HEK293 (cell line): ENCODE measurements around the gene HOXD10.

Experiments used
- CTCF ChIA-PET: fragments of 350-600 bp; formaldehyde crosslinking; extraction: SDS; loops from one replicate; lab custom pipeline; 2021; ENCODE audit warnings: antibody characterized with exemption; lab: Yijun Ruan, JAX
- POLR2A ChIA-PET: fragments of 300-600 bp; formaldehyde crosslinking; extraction: SDS; loops from one replicate; lab custom pipeline; 2020; ENCODE audit warnings: antibody characterized with exemption, inconsistent platforms; lab: Yijun Ruan, JAX
- H3K27ac ChIP-seq: fragments of 200-500 bp; sonication (Bioruptor generic); 2 replicates; pipeline ENCODE4 v1.5.1; 2014; ENCODE audit warnings: low read depth, low read length, control low read depth, inconsistent platforms; ENCODE audit errors: extremely low read depth
- H3K36me3 ChIP-seq, 2 experiments: fragments of 200-500 bp in 1 of 2; sonication (Bioruptor generic) in 1 of 2; 1 replicate in 1 of 2; 2 replicates in 1 of 2; pipeline ENCODE4 v1.5.1; 2014 to 2017; ENCODE audit warnings: inconsistent platforms in 2 of 2, low read length in 2 of 2; ENCODE audit not compliant: control insufficient read depth in 2 of 2, insufficient read depth in 1 of 2
- H3K4me1 ChIP-seq: fragments of 200-500 bp; sonication (Bioruptor generic); 2 replicates; pipeline ENCODE4 v1.5.1; 2014; ENCODE audit warnings: mild to moderate bottlenecking, low read length, inconsistent platforms; ENCODE audit not compliant: control insufficient read depth, insufficient read depth
- H3K4me3 ChIP-seq: 2 replicates; pipeline ENCODE4 v1.5.1; 2011; ENCODE audit warnings: low read depth, mild to moderate bottlenecking, control low read depth, low read length, moderate library complexity
- H3K9me3 ChIP-seq: fragments of 200-500 bp; sonication (Bioruptor generic); 2 replicates; pipeline ENCODE4 v1.5.1; 2014; ENCODE audit warnings: low read depth, low read length, inconsistent platforms; ENCODE audit not compliant: control insufficient read depth, insufficient read depth
- GLI4 ChIP-seq: fragments of 450-650 bp; formaldehyde crosslinking; IDR thresholded peaks from 2 replicates; pipeline ENCODE4 v1.5.1; 2016; ENCODE audit warnings: missing biosample characterization, missing genetic modification characterization
- IKZF3 ChIP-seq: fragments of 450-650 bp; IDR thresholded peaks from 2 replicates; pipeline ENCODE4 v1.5.0; 2018; ENCODE audit warnings: missing biosample characterization, mild to moderate bottlenecking, missing genetic modification characterization, moderate library complexity
- KLF16 ChIP-seq: fragments of 450-650 bp; formaldehyde crosslinking; IDR thresholded peaks from 2 replicates; pipeline ENCODE4 v1.5.1; 2017; ENCODE audit warnings: missing biosample characterization, missing genetic modification characterization
- MYNN ChIP-seq: fragments of 450-650 bp; formaldehyde crosslinking; IDR thresholded peaks from 2 replicates; pipeline ENCODE4 v1.5.1; 2016; ENCODE audit warnings: missing biosample characterization, missing genetic modification characterization, borderline replicate concordance
- OVOL3 ChIP-seq: fragments of 450-650 bp; formaldehyde crosslinking; IDR thresholded peaks from 2 replicates; pipeline ENCODE4 v1.5.1; 2016; ENCODE audit warnings: missing biosample characterization, missing genetic modification characterization
- SETDB1 ChIP-seq: IDR thresholded peaks from one replicate; pipeline ENCODE4 v1.6.1; 2017; ENCODE audit warnings: mild to moderate bottlenecking, low read length, moderate library complexity, mixed read lengths; ENCODE audit not compliant: insufficient read length
- YY1 ChIP-seq: fragments of 450-650 bp; formaldehyde crosslinking; IDR thresholded peaks from 2 replicates; pipeline ENCODE4 v1.5.1; 2018; ENCODE audit warnings: missing biosample characterization, missing genetic modification characterization
- YY2 ChIP-seq: fragments of 450-650 bp; formaldehyde crosslinking; IDR thresholded peaks from 2 replicates; pipeline ENCODE4 v1.5.1; 2016; ENCODE audit warnings: missing biosample characterization, missing genetic modification characterization
- ZFHX2 ChIP-seq: fragments of 450-650 bp; formaldehyde crosslinking; conservative IDR thresholded peaks from 2 replicates; pipeline ENCODE4 v1.5.1; 2016; ENCODE audit warnings: missing biosample characterization, missing genetic modification characterization
- ZIC2 ChIP-seq: fragments of 450-650 bp; formaldehyde crosslinking; IDR thresholded peaks from 2 replicates; pipeline ENCODE4 v1.5.1; 2016; ENCODE audit warnings: missing biosample characterization, missing genetic modification characterization
- ZNF140 ChIP-seq: fragments of 450-650 bp; formaldehyde crosslinking; IDR thresholded peaks from 2 replicates; pipeline ENCODE4 v1.5.1; 2016; ENCODE audit warnings: missing biosample characterization, missing genetic modification characterization
- ZNF202 ChIP-seq: fragments of 450-650 bp; formaldehyde crosslinking; IDR thresholded peaks from 2 replicates; pipeline ENCODE4 v1.5.1; 2016; ENCODE audit warnings: missing biosample characterization, missing genetic modification characterization, borderline replicate concordance
- ZNF221 ChIP-seq: fragments of 450-650 bp; formaldehyde crosslinking; IDR thresholded peaks from 2 replicates; pipeline ENCODE4 v1.5.1; 2017; ENCODE audit warnings: missing biosample characterization, missing genetic modification characterization, borderline replicate concordance
- ZNF398 ChIP-seq: fragments of 450-650 bp; formaldehyde crosslinking; IDR thresholded peaks from 2 replicates; pipeline ENCODE4 v1.5.1; 2017; ENCODE audit warnings: missing biosample characterization, missing genetic modification characterization
- ZNF416 ChIP-seq: fragments of 450-650 bp; formaldehyde crosslinking; IDR thresholded peaks from 2 replicates; pipeline ENCODE4 v1.5.1; 2016; ENCODE audit warnings: missing biosample characterization, missing genetic modification characterization
- ZNF433 ChIP-seq: fragments of 450-650 bp; formaldehyde crosslinking; IDR thresholded peaks from 2 replicates; pipeline ENCODE4 v1.5.1; 2016; ENCODE audit warnings: missing biosample characterization, missing genetic modification characterization, low read depth
- ZNF639 ChIP-seq: fragments of 450-650 bp; formaldehyde crosslinking; IDR thresholded peaks from 2 replicates; pipeline ENCODE4 v1.5.1; 2016; ENCODE audit warnings: missing biosample characterization, missing genetic modification characterization
- ZNF664 ChIP-seq: fragments of 450-650 bp; formaldehyde crosslinking; IDR thresholded peaks from 2 replicates; pipeline ENCODE4 v1.5.1; 2016; ENCODE audit warnings: missing biosample characterization, missing genetic modification characterization
- ZNF747 ChIP-seq: fragments of 450-650 bp; formaldehyde crosslinking; IDR thresholded peaks from 2 replicates; pipeline ENCODE4 v1.5.1; 2016; ENCODE audit warnings: missing biosample characterization, missing genetic modification characterization
- ZXDB ChIP-seq: fragments of 450-650 bp; formaldehyde crosslinking; IDR thresholded peaks from 2 replicates; pipeline ENCODE4 v1.5.1; 2016; ENCODE audit warnings: missing biosample characterization, missing genetic modification characterization
- TF ChIP-seq, protein P1 (sequence below): fragments of 450-650 bp; formaldehyde crosslinking; IDR thresholded peaks from 2 replicates; pipeline ENCODE4 v1.5.1; 2016; ENCODE audit warnings: missing biosample characterization, missing genetic modification characterization
- TF ChIP-seq, protein P2 (sequence below): fragments of 450-650 bp; formaldehyde crosslinking; IDR thresholded peaks from 2 replicates; pipeline ENCODE4 v1.5.1; 2016; ENCODE audit warnings: missing biosample characterization, missing genetic modification characterization
- TF ChIP-seq, protein P3 (sequence below): fragments of 450-650 bp; formaldehyde crosslinking; IDR thresholded peaks from 2 replicates; pipeline ENCODE4 v1.5.1; 2016; ENCODE audit warnings: missing biosample characterization, missing genetic modification characterization

HOXD10 gene

DNA sequence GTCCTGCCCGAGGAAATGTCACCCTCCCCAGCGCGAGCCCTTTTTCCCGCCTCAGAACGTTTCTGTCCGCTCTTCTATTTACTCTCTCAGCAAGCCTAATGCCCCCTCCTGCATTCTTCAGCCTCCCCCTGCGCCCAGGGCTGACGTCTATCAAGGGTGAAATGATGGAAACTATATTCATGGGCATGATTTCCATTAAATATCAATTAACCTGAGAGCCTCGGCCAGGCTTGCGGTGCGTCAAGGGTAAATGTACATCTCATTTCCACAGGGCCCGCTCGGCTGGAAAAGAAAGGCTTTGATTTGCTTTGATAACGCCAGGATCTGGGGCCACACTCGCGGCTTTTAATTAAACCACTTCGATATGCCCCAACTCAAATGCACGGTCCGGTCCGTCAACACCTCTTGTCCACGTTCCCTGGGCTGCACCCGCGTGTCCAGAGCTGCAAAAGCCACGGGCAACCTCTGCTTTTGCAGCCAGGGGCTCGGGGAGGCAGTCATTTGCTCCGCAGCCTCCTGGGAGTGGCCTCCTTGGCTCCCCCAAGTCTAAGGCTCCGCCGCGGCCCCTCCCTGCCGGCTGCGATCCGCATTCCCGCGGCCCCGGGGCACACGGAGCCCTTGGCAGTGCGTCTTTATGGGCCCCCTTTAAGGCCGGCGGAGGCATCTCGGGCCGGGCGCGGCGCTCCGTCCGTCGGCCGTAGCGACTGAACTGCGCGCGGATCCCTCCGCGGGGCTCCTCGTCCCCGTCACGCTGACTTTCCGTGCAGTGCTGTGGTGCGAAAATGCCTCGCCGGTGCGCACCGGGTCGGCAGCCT is 12.6 kb downstream of the HOXD10 start, which contains the start of gene HOXD8 (continued):
- TF ChIP-seq ZNF202 (tag by site-specific recombination), result no peak
- peak; percentile 55 for TF ChIP-seq ZIC2 (tag by site-specific recombination)
- TF ChIP-seq MYNN, result 0 out of 2 replicates have a peak, but pooled peaks have one; percentile 24
- peak; percentile 90 for TF ChIP-seq ZXDB
- peak; percentile 38 for TF ChIP-seq ZFHX2 (tag by site-specific recombination)
- TF ChIP-seq OVOL3 (tag by site-specific recombination), result 0 out of 2 replicates have a peak, but pooled peaks have one; percentile 35
- TF ChIP-seq SETDB1, result no peak
- no peak for TF ChIP-seq ZNF416 (tag by site-specific recombination)
- TF ChIP-seq ZNF433 (tag by site-specific recombination), result no peak
- TF ChIP-seq, protein P1, sequence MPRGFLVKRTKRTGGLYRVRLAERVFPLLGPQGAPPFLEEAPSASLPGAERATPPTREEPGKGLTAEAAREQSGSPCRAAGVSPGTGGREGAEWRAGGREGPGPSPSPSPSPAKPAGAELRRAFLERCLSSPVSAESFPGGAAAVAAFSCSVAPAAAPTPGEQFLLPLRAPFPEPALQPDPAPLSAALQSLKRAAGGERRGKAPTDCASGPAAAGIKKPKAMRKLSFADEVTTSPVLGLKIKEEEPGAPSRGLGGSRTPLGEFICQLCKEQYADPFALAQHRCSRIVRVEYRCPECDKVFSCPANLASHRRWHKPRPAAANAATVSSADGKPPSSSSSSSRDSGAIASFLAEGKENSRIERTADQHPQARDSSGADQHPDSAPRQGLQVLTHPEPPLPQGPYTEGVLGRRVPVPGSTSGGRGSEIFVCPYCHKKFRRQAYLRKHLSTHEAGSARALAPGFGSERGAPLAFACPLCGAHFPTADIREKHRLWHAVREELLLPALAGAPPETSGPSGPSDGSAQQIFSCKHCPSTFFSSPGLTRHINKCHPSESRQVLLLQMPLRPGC, result peak; percentile 58
- peak; percentile 61 for TF ChIP-seq ZNF639 (tag by site-specific recombination)
- TF ChIP-seq GLI4, result peak; percentile 58; the same call in 1 of the 2 replicates
- TF ChIP-seq ZNF221 (tag by site-specific recombination), result peak; percentile 84; the same call in 1 of the 2 replicates
- TF ChIP-seq ZNF664, result 0 out of 2 replicates have a peak, but pooled peaks have one; percentile 29
- TF ChIP-seq, protein P2, sequence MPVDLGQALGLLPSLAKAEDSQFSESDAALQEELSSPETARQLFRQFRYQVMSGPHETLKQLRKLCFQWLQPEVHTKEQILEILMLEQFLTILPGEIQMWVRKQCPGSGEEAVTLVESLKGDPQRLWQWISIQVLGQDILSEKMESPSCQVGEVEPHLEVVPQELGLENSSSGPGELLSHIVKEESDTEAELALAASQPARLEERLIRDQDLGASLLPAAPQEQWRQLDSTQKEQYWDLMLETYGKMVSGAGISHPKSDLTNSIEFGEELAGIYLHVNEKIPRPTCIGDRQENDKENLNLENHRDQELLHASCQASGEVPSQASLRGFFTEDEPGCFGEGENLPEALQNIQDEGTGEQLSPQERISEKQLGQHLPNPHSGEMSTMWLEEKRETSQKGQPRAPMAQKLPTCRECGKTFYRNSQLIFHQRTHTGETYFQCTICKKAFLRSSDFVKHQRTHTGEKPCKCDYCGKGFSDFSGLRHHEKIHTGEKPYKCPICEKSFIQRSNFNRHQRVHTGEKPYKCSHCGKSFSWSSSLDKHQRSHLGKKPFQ (tag by site-specific recombination), result 0 out of 2 replicates have a peak, but pooled peaks have one; percentile 43
- TF ChIP-seq, protein P3, sequence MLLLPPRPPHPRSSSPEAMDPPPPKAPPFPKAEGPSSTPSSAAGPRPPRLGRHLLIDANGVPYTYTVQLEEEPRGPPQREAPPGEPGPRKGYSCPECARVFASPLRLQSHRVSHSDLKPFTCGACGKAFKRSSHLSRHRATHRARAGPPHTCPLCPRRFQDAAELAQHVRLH (tag by site-specific recombination), result peak; percentile 51; the same call in 1 of the 2 replicates
- TF ChIP-seq YY2 (tag by site-specific recombination), result 0 out of 2 replicates have a peak, but pooled peaks have one; percentile 35
- TF ChIP-seq KLF16 (tag by site-specific recombination), result peak; percentile 87
- TF ChIP-seq IKZF3 (tag by site-specific recombination), result peak; percentile 83
- no peak for TF ChIP-seq ZNF747
- no peak for TF ChIP-seq ZNF140 (tag by site-specific recombination)

DNA sequence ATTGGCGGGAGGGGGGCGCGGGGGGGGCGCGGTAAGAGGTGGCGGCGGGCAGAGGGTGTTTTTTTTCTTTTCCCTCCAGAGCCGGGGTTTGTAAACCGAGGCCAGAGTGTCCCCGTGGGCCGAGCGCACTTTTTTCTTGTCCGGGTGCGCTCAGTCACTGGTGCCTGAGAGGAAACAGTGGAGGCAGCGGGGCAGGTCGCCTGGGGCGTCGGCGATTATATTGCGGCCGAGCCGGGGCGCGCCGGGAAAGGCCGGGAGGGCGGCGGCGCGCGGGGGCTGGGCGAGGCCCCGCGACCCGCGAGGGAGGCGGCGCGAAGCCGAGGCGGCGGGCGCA is 13.2 kb downstream of the HOXD10 start:
- TF ChIP-seq ZNF398 (tag by site-specific recombination), result 0 out of 2 replicates have a peak, but pooled peaks have one; percentile 0
- TF ChIP-seq YY1 (tag by site-specific recombination), result no peak
- CTCF ChIA-PET, result interaction anchor here (0.7 to 3.1 kb wide), 8 partner anchors 11 to 1019 kb away, joined by 3 to 19 read pairs (median 4); no protein-coding TSS in a partner anchor
- Histone ChIP-seq H3K27ac (peak overlapping the region; percentile 98), H3K36me3 (peaks cover 0 to 5% of the 10 kb centered on the region in 2 experiments; a peak in 1 of 3 replicates), H3K9me3 (no peaks in the 10 kb centered on the region), H3K4me1 (peaks cover 5% of the 10 kb centered on the region; the same call in 1 of the 2 replicates), H3K4me3 (peak overlapping the region; percentile 56)
- POLR2A ChIA-PET, result interaction anchor here (0.6 to 1.7 kb wide), 5 partner anchors 24 to 514 kb away, joined by 3 to 4 read pairs (median 3); no protein-coding TSS in a partner anchor
